Left renal cortex interstitium (tissue), 4 donors: Measurements from ENCODE around the gene SMC3. TPM values are rescaled to one million over a fixed set of nuclear protein-coding genes. Genes with fewer than 3 reads are reported as not detected.
"Not testable (repeated sequence)": the region's sequence is repeated elsewhere in the genome, so short reads cannot be mapped to it uniquely, and the experiment has no call there.

ENCODE experiments used
- DNase-seq, 4 donors: peaks; one replicate each; pipeline ENCODE4 v3.0.0-alpha.2; 2013; ENCODE audit warnings: low read depth in 4 of 4, low spot score in 2 of 4, missing footprints in 1 of 4
- polyA plus RNA-seq, 4 donors: library from polyadenylated mRNA; unstranded; fragments of 120-200 nt; gene quantifications; one replicate each; pipeline ENCODE4 v1.2.1, GENCODE V29; 2013; ENCODE audit not compliant: insufficient read length in 4 of 4

The SMC3 gene
- polyA plus RNA-seq, 4 donors: 79.6 to 105 (median 87.0) TPM

DNA sequence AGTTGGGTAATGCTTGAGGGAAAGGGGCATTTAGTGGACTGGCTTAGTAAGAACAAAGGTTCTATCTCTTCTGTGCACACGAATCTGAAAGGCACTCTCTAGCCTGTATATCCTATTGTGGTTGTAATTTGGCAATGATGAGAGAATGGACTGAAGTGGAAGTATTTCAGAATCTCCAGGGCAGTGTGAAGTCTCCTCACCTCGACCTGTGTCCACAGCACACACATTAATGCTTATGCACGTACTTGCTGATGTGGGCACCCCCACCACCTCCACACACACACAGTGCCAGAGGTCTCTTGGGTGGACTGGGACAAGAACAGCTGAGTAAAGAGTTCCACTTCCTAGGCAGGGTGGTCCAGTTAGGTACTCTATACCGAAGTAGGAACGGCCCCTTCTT, 6.9 kb downstream of the SMC3 start:
- no peak for DNase-seq

DNA sequence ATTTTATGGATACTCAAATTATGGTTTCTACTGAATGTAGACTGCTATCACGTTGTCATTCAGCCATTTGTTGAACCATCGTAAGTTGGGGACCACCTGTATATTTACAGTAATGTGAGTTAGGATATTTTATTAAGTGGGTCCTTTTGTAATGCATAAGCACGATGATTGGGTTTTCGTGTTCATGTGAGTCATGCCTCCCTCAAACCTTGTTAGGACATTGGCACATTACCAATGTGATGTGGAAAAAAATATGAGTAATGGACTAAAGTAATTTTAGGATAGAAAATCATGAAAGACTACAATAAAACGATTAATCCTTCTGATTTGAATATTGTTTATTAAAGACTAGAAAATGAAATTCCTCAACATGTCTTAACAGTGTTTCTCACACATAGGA, 8.7 kb downstream of the SMC3 start:
- DNase-seq: no peak

DNA sequence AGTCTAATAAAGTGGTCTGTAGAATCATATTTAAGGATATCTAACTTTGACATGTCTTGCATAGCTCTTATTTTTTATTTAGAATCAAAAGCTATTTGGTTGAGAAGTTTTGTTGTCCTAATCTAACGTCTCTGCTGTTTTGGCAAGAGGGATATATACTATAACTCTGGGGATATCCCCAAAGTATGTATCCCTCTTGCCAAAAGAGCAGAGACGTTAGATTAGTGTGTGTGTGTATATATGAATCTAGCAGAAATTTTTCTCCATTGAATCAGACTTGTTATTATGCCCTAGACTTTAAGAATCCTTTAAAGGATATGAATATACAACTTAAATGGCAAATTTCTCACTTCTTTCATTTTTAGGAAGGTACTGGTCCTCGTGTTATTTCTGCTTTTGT, 9.6 kb downstream of the SMC3 start:
- no peak for DNase-seq

DNA sequence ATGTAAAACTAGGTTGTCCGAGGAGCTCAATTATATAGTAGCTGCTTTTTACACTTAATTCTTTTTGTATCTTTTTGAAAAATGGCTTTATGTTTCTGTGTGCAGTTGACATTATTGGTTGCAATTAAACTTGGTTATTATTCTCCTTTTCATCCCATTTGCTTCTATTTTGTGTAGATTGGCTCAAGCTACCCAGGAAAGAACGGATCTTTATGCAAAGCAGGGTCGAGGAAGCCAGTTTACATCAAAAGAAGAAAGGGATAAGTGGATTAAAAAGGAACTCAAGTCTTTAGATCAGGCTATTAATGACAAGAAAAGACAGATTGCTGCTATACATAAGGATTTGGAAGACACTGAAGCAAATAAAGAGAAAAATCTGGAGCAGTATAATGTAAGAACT, 16.5 kb downstream of the SMC3 start:
- DNase-seq: no peak

DNA sequence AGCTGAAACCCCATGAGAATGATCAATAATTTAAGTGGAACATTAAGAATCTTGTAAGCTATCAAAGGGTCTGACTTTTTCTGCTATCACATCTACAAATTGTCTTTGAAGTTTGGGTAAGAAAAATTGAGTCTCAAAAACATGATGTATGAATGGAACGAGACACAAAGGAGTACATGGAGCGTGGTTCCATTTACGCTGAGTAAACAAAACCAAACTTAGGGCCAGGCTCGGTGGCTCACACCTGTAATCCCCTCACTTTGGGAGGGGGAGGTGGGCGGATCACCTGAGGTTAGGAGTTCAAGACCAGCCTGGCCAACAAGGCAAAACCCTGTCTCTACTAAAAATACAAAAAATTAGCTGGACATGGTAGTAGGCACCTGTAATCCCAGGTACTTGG, 24.3 kb downstream of the SMC3 start:
- DNase-seq: no peak

DNA sequence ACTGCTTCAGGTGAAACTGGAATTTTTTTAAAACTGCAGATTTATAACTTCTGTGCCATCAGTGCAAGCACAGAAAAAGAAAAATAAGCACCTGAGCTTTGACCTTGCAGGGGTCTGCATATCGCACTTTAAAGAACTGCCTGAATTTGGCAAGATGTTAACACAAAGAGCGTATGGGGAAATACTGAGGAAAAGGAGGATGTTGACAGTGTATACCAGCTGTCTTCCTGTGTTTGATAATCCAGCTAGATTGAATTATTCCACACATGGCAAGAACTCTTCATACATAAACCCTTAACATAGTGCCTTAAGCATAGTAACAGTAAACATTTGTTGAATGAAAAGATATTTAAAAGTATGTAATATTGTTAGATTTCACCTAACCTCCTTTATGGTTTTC, 30.0 kb downstream of the SMC3 start:
- no peak for DNase-seq

DNA sequence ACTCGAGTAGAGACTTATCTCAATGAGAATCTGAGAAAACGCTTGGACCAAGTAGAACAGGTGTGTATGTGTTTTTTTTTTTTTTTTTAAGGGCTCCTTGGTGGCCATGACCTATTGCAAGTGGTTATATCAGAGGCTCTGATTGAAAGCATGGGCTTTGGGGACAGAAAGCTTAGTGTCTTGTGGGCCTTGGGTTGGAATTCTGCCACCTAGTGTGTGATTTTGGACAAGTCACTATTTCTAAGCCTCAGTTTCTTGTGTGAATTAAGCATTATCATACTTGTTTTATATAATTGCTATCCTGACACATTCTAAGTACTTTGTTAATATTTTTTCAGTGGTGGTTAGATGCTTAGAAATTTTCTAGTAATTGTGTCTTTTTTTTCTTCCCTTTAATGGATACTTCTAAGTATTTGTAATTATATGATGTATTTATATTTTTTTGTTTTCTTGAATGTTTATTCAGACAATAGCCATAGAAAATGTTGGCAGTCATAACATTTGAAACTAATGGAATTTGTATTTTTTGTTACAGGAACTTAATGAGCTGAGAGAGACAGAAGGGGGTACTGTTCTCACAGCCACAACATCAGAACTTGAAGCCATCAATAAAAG, 33.1 kb downstream of the SMC3 start:
- DNase-seq: no peak

DNA sequence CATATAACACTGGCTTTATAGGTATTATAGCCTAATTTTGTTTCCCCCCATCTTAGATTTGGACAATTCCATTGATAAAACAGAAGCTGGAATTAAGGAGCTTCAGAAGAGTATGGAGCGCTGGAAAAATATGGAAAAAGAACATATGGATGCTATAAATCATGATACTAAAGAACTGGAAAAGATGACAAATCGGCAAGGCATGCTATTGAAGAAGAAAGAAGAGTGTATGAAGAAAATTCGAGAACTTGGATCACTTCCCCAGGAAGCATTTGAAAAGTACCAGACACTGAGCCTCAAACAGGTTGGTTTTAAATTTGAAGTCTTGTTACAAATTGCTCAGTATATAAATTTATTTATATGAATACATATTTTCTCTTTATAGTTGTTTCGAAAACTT, 34.1 kb downstream of the SMC3 start:
- DNase-seq: no peak

DNA sequence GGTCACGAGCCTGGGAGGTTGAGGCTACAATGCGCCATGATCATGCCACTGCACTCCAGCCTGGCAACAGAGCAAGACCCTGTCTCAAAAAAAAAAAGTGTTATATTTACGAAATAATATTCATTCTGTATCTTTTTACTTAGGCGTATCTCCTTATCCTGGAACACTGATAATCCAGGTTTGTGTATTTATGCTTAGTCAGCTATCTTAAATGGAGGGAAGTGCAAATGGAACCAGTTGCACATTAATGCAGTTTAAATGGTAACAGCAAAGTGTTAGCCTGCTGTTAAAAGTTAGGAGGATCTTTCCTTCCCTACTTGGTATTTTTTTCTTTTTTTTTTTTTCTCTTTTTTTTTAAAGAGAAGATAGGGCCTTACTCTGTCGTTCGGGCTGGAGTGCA, 40.6 kb downstream of the SMC3 start:
- DNase-seq: no peak

DNA sequence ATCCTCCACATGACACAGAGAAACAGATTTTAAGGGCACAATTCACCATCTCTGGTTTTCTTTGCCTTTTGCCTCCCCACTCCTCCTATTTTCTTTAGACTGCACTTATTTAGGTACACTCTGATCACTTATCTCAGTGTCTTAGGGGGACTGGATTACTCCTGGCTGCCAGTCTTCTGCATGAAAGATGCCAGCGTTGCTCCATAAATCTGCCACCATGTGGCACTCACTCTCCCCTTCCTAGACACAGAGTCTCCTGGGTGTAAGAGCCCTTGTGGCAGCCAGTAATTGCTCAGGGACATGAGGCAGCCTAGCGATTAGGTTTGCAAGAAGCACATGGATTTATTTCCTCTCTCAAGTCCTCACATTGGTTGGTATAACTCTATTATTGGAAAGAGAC, 42.1 kb downstream of the SMC3 start:
- DNase-seq: no peak

DNA sequence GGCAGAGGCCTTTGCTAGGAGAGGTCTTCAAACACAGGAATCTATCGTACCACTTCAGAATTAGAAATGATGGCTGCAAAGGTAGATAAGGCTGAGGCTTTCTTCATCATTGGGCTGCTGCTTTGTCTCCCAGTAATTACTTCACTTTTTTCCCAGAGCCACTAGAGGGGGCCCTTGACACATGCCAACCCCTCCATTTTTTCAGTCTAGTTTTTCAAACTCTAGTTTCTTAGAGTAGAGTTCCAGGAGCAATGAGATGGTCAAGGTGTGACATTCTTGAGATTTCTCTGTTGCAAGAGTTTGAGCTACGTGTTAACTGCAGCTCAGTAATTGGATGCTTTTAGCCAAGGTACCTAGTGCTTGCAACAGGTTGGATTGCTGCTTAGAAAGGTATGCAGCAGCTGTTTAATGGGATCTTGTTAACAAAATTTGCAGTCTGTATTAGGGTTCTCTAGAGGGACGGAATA, 42.8 kb downstream of the SMC3 start:
- DNase-seq: peak in 1 of 4 donors; percentile 69

DNA sequence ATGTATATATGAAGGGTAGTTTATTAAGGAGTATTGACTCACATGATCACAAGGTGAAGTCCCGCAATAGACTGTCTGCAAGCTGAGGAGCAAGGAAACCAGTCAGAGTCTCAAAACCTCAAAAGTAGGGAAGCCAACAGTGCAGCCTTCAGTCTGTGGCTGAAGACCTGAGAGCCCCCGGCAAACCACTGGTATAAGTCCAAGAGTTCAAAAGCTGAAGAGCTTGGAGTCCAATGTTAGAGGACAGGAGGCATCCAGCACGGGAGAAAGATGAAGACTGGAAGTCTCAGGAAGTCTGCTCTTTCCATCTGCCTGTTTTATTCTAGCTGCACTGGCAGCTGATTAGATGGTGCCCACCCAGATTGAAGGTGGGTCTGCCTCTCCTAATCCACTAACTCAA, 43.3 kb downstream of the SMC3 start:
- not testable (repeated sequence) for DNase-seq

DNA sequence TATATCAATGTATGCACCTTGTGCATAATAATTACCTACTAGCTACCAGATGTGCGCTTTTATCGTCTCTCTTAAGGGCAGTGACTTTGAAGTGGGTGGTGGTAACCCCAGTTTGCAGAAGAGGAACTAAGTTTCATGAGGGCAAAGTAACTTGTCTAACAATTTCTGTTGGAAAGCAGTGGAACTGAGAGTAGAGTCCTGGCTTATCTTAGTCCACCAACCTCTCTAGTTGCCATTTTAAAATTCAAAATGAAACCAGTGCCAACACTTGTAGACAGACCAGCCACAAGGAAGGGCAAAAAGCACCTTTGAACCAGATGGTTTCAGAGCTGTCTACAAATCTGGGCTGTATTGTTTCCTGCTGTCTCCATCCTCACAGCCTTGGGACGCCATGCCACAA, 44.6 kb downstream of the SMC3 start:
- DNase-seq: no peak

DNA sequence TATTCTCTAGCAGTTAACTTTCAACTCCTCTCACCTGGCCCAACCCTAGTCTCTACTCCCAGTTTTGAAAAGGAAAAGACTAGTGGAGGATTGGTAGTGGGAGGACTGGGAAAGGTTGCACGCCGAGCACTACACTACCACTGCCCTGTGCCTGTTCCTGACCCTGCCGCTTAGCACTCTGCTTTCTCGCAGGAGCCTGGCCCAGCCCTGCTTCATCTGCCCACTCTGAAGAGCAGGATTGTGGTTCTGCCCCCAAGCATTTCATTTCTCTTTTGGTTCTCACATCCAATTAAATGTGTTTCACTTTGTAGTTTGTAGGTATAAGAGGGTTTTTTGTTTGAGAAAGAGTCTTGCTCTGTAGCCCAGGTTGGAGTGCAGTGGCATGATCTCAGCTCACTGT, 45.1 kb downstream of the SMC3 start:
- DNase-seq: no peak

DNA sequence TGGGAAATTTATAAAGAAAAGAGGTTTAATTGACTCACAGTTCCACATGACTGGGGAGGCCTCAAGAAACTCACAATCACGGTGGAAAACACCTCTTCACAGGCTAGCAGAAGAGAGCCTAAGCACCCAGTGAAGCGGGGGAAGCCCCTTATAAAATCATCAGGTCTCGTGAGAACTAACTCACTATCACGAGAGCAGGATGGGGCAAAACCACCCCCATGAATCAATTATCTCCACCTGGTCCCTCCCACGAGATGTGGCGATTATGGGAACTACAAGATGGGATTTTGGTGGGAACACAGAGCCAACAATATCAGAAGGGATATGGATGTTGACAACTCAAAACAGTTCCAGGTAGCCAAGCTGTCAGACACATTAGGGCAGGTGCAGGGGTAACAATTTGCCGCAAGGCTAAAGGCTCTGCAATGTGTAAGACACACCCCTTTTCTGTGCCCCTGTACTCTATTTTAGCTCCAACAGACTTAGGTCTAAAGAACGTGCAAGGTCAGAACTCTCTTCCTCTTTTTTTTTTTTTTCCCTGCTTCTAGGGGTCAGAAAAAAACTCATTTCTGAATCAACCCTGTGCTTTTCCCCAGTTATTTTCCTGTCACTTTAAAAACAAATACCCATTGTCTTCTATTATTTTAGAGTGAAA, 46.0 kb downstream of the SMC3 start:
- no peak for DNase-seq

DNA sequence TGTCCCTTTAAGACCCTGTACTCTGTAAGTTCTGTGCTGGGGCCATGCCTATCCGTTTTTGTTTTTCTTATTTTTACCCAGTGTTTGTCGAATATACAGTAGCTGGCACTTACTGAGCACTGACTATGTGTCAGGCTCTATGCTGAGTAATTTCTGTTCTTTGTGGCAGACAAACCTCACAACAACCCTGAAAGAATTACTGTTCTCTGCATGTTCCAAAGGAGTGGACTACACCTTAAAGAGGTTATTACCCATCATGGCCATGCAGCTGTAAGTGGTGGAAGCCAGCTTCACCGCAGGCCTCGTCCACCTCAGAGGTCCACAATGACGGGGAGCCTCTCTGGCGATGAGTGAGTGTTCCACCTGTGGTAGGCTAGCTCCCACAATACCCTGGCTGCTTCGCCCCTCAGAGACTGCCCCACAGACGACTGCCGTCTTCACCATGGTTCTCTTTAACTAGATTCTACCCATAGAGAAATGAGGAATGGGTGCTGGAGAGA, 46.6 kb downstream of the SMC3 start:
- no peak for DNase-seq

DNA sequence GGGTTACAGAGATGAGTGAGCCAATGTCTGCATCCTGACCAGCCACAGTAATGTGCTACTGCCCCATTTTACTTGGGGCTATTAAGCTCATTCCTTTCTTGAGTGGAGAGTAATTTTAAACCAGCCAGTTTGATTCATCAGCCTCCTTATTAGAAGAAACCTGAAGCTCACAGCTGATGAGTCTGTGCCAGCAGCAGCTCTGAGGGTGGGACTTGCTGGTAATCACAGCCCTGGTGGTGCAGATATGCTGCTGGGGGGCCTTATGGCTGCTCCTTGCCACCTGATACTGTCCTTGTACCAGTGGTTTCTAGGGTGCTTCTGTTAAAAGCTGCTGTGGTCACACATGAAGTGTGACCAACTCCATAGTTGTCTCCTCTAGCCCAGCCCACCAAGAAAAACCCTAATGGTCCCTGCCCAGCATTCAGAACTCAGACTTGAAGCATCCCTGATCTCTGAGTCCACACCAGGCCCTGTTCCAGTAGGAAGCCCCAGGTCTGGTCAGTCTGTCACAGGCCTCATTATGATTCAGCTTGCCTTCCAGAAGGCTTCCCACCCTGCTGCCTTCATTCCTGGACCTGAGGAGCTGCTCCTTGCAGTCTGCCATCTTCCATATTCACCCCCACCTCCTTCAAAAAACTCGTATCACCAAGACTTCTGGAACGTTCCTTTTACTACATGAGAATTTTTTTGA, 47.7 kb downstream of the SMC3 start:
- DNase-seq: no peak

DNA sequence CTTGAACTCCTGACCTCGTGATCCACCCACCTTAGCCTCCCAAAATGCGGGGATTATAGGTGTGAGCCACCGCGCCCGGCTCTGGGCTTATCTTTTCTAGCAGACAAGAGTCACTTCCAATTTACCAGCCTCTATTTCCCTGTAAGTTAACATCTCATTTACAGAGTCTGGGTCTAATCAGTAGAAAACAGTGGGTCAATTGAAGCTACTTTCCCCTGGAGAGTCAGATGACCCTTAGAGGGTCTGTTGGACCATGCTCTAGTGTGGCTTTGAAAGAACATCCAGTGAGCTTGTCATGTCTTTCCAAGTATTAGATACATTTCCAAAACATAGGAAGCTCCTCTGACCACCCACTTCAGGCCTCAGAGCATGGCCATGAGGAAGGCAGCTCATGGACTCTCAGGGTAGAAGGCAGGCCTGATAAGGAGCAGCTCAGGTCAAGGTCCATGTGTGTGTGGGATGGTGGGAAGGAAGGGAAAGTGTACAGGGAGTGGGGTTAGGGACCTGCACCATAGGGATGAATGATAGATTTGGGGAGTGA, 49.1 kb downstream of the SMC3 start:
- DNase-seq: no peak

DNA sequence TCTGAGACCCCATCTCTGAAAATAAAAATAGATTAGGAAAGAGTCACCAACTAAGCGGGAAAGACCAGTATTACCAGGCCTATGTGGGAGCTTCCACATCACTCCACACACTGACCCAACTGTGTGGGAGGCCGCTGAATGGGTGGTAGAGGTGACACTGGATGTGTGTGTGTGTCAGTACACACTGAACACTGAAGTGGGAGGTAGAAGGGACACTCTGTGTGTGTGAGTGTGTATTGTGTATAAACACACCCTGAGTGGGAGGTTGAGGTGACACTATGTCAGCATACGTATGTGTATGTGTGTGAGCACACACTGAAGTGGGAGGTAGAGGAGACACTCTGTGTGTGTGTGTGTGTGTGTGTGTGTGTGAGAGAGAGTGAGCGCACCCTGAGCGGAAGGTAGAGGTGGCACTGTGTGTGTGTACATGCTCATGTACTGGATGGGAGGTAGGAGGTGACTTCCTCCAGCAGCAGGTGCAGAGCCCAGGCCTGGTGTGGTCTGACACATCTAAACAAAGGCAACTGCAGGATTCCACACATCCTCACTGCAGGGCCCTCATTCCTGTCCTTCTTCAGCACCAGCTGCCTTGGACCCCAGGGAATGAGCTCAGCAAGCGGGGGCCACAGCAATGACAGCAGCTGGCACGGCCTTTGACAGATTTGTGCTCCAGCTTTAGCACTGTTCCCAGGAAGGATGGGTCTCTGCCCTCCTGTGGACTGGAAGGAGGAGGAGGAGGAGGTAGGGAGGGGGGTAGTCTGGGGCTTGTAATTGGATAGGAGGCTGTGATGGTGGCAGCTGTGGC, 50.1 kb downstream of the SMC3 start:
- DNase-seq: no peak

DNA sequence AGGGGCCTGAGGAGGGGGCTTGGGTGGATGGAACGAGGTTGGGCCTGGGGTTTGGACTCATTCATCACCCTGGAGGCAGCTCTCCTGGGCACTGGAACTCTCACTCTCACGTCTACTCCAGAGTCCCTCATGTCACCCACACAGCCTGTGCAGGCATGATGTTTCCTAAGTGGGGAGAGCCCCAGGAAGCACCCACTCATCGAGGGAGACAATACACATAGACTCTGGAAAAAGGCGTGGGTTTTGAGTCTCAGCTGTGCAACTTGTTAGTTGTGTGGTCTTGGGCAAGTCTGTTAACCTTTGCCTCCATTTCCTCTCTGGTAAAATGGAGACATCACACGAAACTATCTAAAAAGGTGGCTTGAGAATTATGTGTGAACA, 50.7 kb downstream of the SMC3 start:
- no peak for DNase-seq
